SU-DHL-6 (cell line): Measurements from ENCODE around the gene TOX2.

ENCODE experiments used
- EZH2phosphoT487 ChIP-seq: fragments of 200-600 bp; sonication (generic), shearing (Covaris generic); conservative IDR thresholded peaks from 2 replicates; pipeline ENCODE4 v1.6.1; 2018; ENCODE audit warnings: mild to moderate bottlenecking, antibody characterized with exemption, low read length, moderate library complexity, mixed read lengths
- TF ChIP-seq, protein P1 (sequence below): fragments of 200-600 bp; sonication (generic); IDR thresholded peaks from one replicate; pipeline ENCODE4 v1.5.1; 2017; ENCODE audit warnings: antibody characterized with exemption, mild to moderate bottlenecking, low read length, moderate library complexity; ENCODE audit not compliant: insufficient read depth, poor library complexity, severe bottlenecking

DNA sequence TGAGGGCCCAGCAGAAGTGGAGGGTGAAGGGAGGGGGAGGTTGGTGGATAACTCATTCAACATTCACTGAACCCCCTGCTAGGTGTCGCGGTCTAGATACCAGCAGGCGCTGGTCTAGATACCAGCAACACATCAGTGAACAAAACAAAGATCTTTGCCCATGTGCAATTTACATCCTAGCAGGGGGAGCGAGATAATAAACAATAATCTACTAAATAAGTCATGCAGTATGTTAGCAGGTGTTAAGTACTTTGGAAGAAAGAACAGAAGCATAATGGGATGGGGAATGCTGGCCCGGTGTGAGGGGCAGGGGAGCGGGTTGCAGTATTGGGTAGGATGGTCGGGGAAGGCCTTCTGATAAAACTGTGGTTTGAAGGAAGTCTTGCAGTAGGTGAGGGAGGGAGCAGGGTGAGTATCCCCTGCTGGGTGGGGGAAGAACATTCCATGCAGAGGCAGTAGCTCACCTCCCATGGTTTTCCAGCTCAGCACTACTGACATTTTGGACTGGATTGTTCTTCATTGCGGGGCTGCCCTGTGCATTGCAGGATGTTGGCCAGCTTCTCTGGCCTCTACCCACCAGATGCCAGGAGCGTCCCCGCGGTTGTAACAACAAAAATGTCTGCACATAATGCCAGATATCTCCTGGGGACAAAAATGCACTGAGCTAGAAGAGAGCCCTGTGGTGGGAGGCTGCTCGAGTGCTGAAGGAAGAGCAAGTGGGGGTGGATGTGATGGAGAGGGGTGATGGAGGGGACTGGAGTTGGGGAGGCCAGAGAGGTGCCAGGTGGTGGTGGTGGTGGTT lies 117.3 kb downstream of the TOX2 start:
- TF ChIP-seq, protein P1, sequence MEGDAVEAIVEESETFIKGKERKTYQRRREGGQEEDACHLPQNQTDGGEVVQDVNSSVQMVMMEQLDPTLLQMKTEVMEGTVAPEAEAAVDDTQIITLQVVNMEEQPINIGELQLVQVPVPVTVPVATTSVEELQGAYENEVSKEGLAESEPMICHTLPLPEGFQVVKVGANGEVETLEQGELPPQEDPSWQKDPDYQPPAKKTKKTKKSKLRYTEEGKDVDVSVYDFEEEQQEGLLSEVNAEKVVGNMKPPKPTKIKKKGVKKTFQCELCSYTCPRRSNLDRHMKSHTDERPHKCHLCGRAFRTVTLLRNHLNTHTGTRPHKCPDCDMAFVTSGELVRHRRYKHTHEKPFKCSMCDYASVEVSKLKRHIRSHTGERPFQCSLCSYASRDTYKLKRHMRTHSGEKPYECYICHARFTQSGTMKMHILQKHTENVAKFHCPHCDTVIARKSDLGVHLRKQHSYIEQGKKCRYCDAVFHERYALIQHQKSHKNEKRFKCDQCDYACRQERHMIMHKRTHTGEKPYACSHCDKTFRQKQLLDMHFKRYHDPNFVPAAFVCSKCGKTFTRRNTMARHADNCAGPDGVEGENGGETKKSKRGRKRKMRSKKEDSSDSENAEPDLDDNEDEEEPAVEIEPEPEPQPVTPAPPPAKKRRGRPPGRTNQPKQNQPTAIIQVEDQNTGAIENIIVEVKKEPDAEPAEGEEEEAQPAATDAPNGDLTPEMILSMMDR, result no peak
- TF ChIP-seq EZH2phosphoT487, result no peak
